Thyroid gland (tissue), 4 donors: ENCODE data around the gene MAGEH1.
"Not testable (repeated sequence)": the region's sequence is repeated elsewhere in the genome, so short reads cannot be mapped to it uniquely, and the experiment has no call there.

Experiments used
- POLR2A ChIP-seq, 2 donors: fragments of 450-650 bp; IDR thresholded peaks; one replicate each; pipeline ENCODE4 v1.6.1; 2017; ENCODE audit warnings: antibody characterized with exemption in 2 of 2, mild to moderate bottlenecking in 2 of 2, moderate library complexity in 1 of 2
- TF ChIP-seq, protein P1 (sequence below), 6 experiments: fragments of 200-600 bp in 3 of 6; fragments of 450-650 bp in 3 of 6; sonication (generic) in 3 of 6; IDR thresholded peaks; one replicate each; pipeline ENCODE4 v1.5.1; 2016 to 2019; ENCODE audit warnings: antibody characterized with exemption in 6 of 6, mild to moderate bottlenecking in 2 of 6, inconsistent platforms in 1 of 6, moderate library complexity in 1 of 6

GRCh38 chrX:55427079-55427478 is 24.8 kb upstream of the MAGEH1 start:
- TF ChIP-seq, protein P1, sequence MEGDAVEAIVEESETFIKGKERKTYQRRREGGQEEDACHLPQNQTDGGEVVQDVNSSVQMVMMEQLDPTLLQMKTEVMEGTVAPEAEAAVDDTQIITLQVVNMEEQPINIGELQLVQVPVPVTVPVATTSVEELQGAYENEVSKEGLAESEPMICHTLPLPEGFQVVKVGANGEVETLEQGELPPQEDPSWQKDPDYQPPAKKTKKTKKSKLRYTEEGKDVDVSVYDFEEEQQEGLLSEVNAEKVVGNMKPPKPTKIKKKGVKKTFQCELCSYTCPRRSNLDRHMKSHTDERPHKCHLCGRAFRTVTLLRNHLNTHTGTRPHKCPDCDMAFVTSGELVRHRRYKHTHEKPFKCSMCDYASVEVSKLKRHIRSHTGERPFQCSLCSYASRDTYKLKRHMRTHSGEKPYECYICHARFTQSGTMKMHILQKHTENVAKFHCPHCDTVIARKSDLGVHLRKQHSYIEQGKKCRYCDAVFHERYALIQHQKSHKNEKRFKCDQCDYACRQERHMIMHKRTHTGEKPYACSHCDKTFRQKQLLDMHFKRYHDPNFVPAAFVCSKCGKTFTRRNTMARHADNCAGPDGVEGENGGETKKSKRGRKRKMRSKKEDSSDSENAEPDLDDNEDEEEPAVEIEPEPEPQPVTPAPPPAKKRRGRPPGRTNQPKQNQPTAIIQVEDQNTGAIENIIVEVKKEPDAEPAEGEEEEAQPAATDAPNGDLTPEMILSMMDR (IDR thresholded peaks at IDR 0.05) = not testable (repeated sequence)
- TF ChIP-seq POLR2A (IDR thresholded peaks at IDR 0.05) = not testable (repeated sequence)
